ENCODE data around the gene CCSER1.
"Not testable (repeated sequence)": the region's sequence is repeated elsewhere in the genome, so short reads cannot be mapped to it uniquely, and the experiment has no call there.

CCSER1 gene

GRCh38 chr4:90375081-90375480, 247.9 kb downstream of the CCSER1 start:
- no peak for DNase-seq
- in situ Hi-C loops (cut with HindIII; ENCODE audit: low pct_ligation_motif_present, low pct_unique_long_range_greater_than_20kb, low sequenced_read_pairs): no loop called here

GRCh38 chr4:90393215-90393614, 266.0 kb downstream of the CCSER1 start:
- DNase-seq: no peak
- in situ Hi-C loops (cut with HindIII; ENCODE audit: low pct_ligation_motif_present, low pct_unique_long_range_greater_than_20kb, low sequenced_read_pairs): no loop called here

- in situ Hi-C loops (cut with HindIII; ENCODE audit: low pct_ligation_motif_present, low pct_unique_long_range_greater_than_20kb, low sequenced_read_pairs): no loop called here
- DNase-seq: no peak
Measured at GRCh38 chr4:90403781-90404180, 276.6 kb downstream of the CCSER1 start.

GRCh38 chr4:90407897-90408296, 280.7 kb downstream of the CCSER1 start:
- in situ Hi-C loops (cut with HindIII; ENCODE audit: low pct_ligation_motif_present, low pct_unique_long_range_greater_than_20kb, low sequenced_read_pairs); DNase-seq: not testable (repeated sequence)

GRCh38 chr4:90412786-90413185, 285.6 kb downstream of the CCSER1 start:
- in situ Hi-C loops (cut with HindIII; ENCODE audit: low pct_ligation_motif_present, low pct_unique_long_range_greater_than_20kb, low sequenced_read_pairs); DNase-seq: not testable (repeated sequence)

GRCh38 chr4:90415116-90415515, 287.9 kb downstream of the CCSER1 start:
- in situ Hi-C loops (cut with HindIII; ENCODE audit: low pct_ligation_motif_present, low pct_unique_long_range_greater_than_20kb, low sequenced_read_pairs): no loop called here
- DNase-seq: no peak

- DNase-seq: peak; percentile 60
- in situ Hi-C loops (cut with HindIII; ENCODE audit: low pct_ligation_motif_present, low pct_unique_long_range_greater_than_20kb, low sequenced_read_pairs): no loop called here
Measured at GRCh38 chr4:90419124-90419711, 292.0 kb downstream of the CCSER1 start.

- no peak for DNase-seq
- in situ Hi-C loops (cut with HindIII; ENCODE audit: low pct_ligation_motif_present, low pct_unique_long_range_greater_than_20kb, low sequenced_read_pairs): no loop called here
Measured at GRCh38 chr4:90421161-90421560, 294.0 kb downstream of the CCSER1 start.

- in situ Hi-C loops (cut with HindIII; ENCODE audit: low pct_ligation_motif_present, low pct_unique_long_range_greater_than_20kb, low sequenced_read_pairs): no loop called here
- no peak for DNase-seq
Measured at GRCh38 chr4:90425893-90426292, 298.7 kb downstream of the CCSER1 start.

GRCh38 chr4:90438522-90438921, 311.3 kb downstream of the CCSER1 start:
- in situ Hi-C loops (cut with HindIII; ENCODE audit: low pct_ligation_motif_present, low pct_unique_long_range_greater_than_20kb, low sequenced_read_pairs): no loop called here

GRCh38 chr4:90441770-90442169, 314.6 kb downstream of the CCSER1 start:
- in situ Hi-C loops (cut with HindIII; ENCODE audit: low pct_ligation_motif_present, low pct_unique_long_range_greater_than_20kb, low sequenced_read_pairs): no loop called here
- DNase-seq: no peak

More at GRCh38 chr4:90438522-90438921, 311.3 kb downstream of the CCSER1 start:
- no peak for DNase-seq

GRCh38 chr4:90442619-90443018, 315.4 kb downstream of the CCSER1 start:
- DNase-seq: no peak
- in situ Hi-C loops (cut with HindIII; ENCODE audit: low pct_ligation_motif_present, low pct_unique_long_range_greater_than_20kb, low sequenced_read_pairs): no loop called here

GRCh38 chr4:90443231-90443630, 316.0 kb downstream of the CCSER1 start:
- in situ Hi-C loops (cut with HindIII; ENCODE audit: low pct_ligation_motif_present, low pct_unique_long_range_greater_than_20kb, low sequenced_read_pairs): no loop called here
- no peak for DNase-seq

GRCh38 chr4:90444904-90445303, 317.7 kb downstream of the CCSER1 start:
- in situ Hi-C loops (cut with HindIII; ENCODE audit: low pct_ligation_motif_present, low pct_unique_long_range_greater_than_20kb, low sequenced_read_pairs): no loop called here
- no peak for DNase-seq

- in situ Hi-C loops (cut with HindIII; ENCODE audit: low pct_ligation_motif_present, low pct_unique_long_range_greater_than_20kb, low sequenced_read_pairs): no loop called here
- DNase-seq: no peak
Measured at GRCh38 chr4:90445380-90445779, 318.2 kb downstream of the CCSER1 start.

GRCh38 chr4:90449626-90450025, 322.4 kb downstream of the CCSER1 start:
- no peak for DNase-seq
- in situ Hi-C loops (cut with HindIII; ENCODE audit: low pct_ligation_motif_present, low pct_unique_long_range_greater_than_20kb, low sequenced_read_pairs): no loop called here

GRCh38 chr4:90456891-90457290, 329.7 kb downstream of the CCSER1 start:
- in situ Hi-C loops (cut with HindIII; ENCODE audit: low pct_ligation_motif_present, low pct_unique_long_range_greater_than_20kb, low sequenced_read_pairs): no loop called here
- no peak for DNase-seq

GRCh38 chr4:90457817-90458216, 330.6 kb downstream of the CCSER1 start:
- DNase-seq: no peak
- in situ Hi-C loops (cut with HindIII; ENCODE audit: low pct_ligation_motif_present, low pct_unique_long_range_greater_than_20kb, low sequenced_read_pairs): no loop called here

GRCh38 chr4:90458576-90458975, 331.4 kb downstream of the CCSER1 start:
- in situ Hi-C loops (cut with HindIII; ENCODE audit: low pct_ligation_motif_present, low pct_unique_long_range_greater_than_20kb, low sequenced_read_pairs): no loop called here
- DNase-seq: no peak

GRCh38 chr4:90474484-90474883, 347.3 kb downstream of the CCSER1 start:
- DNase-seq: no peak
- in situ Hi-C loops (cut with HindIII; ENCODE audit: low pct_ligation_motif_present, low pct_unique_long_range_greater_than_20kb, low sequenced_read_pairs): no loop called here

- DNase-seq: no peak
- in situ Hi-C loops (cut with HindIII; ENCODE audit: low pct_ligation_motif_present, low pct_unique_long_range_greater_than_20kb, low sequenced_read_pairs): no loop called here
Measured at GRCh38 chr4:90476019-90476418, 348.8 kb downstream of the CCSER1 start.

Data from ACHN (cell line).